ENCODE measurements around the gene TFAP2A.

DNA sequence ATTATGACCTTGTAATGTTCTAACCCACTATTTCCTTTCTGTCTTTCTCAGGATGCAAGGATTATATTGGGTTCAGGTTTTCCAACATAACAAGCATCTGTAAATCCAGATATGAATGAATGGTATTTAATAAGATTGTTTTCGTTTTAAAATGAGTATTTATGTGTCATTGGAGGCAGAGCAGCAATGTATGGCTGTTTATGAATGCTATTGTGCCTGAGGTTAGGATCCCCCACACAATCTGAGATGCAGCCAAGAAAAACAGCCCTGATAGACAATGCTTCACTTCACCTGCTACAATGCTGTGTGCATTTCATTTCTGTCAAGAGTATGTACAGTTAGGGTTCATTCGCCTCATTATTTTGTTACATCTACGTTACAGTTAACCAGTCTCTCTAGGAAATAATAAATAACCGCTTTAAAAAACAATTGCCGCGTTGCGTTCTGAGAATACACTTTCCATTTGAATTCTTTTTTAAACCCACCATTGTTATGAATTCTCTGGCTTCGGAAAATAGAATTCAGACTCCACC lies 19.6 kb downstream of the TFAP2A start:
- no peak for TF ChIP-seq EZH2phosphoT487 (IDR thresholded peaks at IDR 0.05; ENCODE audit: insufficient read depth, low read depth)
- peak; percentile 59 for TF ChIP-seq EZH2 (IDR thresholded peaks at IDR 0.05; ENCODE audit: insufficient read depth, poor library complexity, severe bottlenecking)

All from GM23248 (cell line).